ENCODE data around the gene MYCBP. TPM values are rescaled to one million over a fixed set of nuclear protein-coding genes. Genes with fewer than 3 reads are reported as not detected.

The MYCBP gene
- total and polyA plus RNA-seq, 2 of the 13 experiments (the other 11 are each of a cell fraction or from before 2014, with no cell fraction given), result 11.4 to 30.4 TPM

DNA sequence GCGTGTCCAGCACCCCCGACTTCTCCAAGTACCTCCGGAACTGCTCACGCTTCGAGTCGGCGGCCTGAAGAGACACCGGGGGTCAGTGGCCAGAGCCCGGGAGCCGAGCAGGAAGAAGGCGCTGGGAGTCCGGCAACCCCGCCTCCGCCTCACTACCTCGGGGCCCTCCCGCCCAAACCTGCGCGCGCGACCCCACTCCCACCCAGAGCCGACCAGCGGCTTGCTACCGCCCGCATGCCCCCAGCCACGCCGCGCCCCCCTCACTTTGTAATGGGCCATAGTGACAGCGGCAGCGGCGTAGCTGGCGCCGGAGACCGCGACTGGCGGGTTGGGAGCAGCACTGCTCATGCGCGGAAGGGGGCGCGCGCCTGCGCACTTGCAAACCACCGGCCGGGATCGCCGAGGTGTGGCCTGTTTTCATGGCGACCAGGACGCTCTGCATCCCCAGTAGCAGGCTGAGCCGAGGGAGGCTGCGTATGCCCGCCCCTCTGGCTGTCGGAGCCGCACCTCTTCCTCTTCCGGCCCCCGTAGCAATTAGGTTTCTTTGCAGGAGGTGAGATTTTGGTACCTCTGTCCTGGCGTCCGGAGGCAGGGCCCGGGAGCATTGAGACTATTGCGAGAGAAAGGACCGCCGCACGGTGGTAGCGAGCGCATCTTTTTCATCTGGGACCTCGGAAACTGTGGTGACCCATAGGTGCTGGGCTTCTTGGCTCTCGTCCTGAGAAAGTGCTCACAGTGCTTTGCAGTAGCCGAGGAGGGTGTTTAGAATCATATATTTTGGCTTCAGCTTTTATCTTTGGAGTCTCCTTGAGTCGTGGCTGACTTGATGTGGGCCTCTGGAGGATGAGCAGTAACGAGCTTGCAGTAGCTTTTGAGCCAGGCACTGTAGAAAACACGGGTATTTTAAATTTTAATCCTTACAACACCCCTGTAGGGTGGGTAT is at the start of gene MYCBP (continued):
- TF ChIP-seq, protein P1, sequence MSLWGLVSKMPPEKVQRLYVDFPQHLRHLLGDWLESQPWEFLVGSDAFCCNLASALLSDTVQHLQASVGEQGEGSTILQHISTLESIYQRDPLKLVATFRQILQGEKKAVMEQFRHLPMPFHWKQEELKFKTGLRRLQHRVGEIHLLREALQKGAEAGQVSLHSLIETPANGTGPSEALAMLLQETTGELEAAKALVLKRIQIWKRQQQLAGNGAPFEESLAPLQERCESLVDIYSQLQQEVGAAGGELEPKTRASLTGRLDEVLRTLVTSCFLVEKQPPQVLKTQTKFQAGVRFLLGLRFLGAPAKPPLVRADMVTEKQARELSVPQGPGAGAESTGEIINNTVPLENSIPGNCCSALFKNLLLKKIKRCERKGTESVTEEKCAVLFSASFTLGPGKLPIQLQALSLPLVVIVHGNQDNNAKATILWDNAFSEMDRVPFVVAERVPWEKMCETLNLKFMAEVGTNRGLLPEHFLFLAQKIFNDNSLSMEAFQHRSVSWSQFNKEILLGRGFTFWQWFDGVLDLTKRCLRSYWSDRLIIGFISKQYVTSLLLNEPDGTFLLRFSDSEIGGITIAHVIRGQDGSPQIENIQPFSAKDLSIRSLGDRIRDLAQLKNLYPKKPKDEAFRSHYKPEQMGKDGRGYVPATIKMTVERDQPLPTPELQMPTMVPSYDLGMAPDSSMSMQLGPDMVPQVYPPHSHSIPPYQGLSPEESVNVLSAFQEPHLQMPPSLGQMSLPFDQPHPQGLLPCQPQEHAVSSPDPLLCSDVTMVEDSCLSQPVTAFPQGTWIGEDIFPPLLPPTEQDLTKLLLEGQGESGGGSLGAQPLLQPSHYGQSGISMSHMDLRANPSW (CRISPR knock-in tag; IDR thresholded peaks at IDR 0.05; ENCODE audit: borderline replicate concordance), result no peak
- TF ChIP-seq FOXP1 (IDR thresholded peaks at IDR 0.05) (no peak), FOXP1 (CRISPR knock-in tag; IDR thresholded peaks at IDR 0.05) (no peak), ZNF251 (CRISPR knock-in tag; IDR thresholded peaks at IDR 0.05) (no peak), STAG1 (CRISPR knock-in tag; IDR thresholded peaks at IDR 0.05) (peak; percentile 30), MAZ (IDR thresholded peaks at IDR 0.05; ENCODE audit: borderline replicate concordance, low read depth, low read length) (peak; percentile 26; the same call in 1 of the 2 replicates), MAZ (CRISPR knock-in tag; IDR thresholded peaks at IDR 0.05; ENCODE audit: low read depth) (no peak; the same call in 1 of the 2 replicates), ELF3 (CRISPR knock-in tag; IDR thresholded peaks at IDR 0.05) (peak; percentile 58), RFX1 (IDR thresholded peaks at IDR 0.05) (peak; percentile 94), SMAD3 (CRISPR knock-in tag; IDR thresholded peaks at IDR 0.05) (peak; percentile 59; the same call in 1 of the 2 replicates), ZNF235 (CRISPR knock-in tag; IDR thresholded peaks at IDR 0.05; ENCODE audit: borderline replicate concordance) (no peak; the same call in 1 of the 2 replicates), EP300 (IDR thresholded peaks at IDR 0.05; ENCODE audit: low read depth in 2 of 2, low read length in 2 of 2) (no peak), EP300 (CRISPR knock-in tag; IDR thresholded peaks at IDR 0.05; ENCODE audit: borderline replicate concordance) (no peak), ZNF558 (CRISPR knock-in tag; IDR thresholded peaks at IDR 0.05; ENCODE audit: borderline replicate concordance) (no peak), IRF9 (CRISPR knock-in tag; IDR thresholded peaks at IDR 0.05; ENCODE audit: borderline replicate concordance) (peak; percentile 59; the same call in 1 of the 2 replicates), MEF2D (CRISPR knock-in tag; IDR thresholded peaks at IDR 0.05) (no peak), ZNF296 (CRISPR knock-in tag; conservative IDR thresholded peaks at IDR 0.05) (no peak; the same call in 1 of the 2 replicates), ATM (IDR thresholded peaks at IDR 0.05; ENCODE audit: borderline replicate concordance) (no peak), ZNF367 (CRISPR knock-in tag; IDR thresholded peaks at IDR 0.05; ENCODE audit: borderline replicate concordance) (peak; percentile 58; the same call in 1 of the 2 replicates), FOSL1 (CRISPR knock-in tag; IDR thresholded peaks at IDR 0.05; ENCODE audit: borderline replicate concordance) (no peak), SALL2 (CRISPR knock-in tag; IDR thresholded peaks at IDR 0.05) (peak; percentile 29; the same call in 1 of the 2 replicates), ZNF672 (CRISPR knock-in tag; IDR thresholded peaks at IDR 0.05) (no peak), TCF7 (IDR thresholded peaks at IDR 0.05; ENCODE audit: low read depth) (no peak), NFE2L1 (CRISPR knock-in tag; IDR thresholded peaks at IDR 0.05; ENCODE audit: borderline replicate concordance) (no peak)

All from HepG2 (cell line).